Measurements from ENCODE around the gene SFTPB. TPM values are rescaled to one million over a fixed set of nuclear protein-coding genes. Genes with fewer than 3 reads are reported as not detected.

The SFTPB gene
- total and polyA plus RNA-seq, 8 donors: 0.14 to 4,040 (median 1.8) TPM; not detected in 1

- intact Hi-C loops (cut with DNase I; ENCODE audit: low total_unique reads): no loop called here
- Histone ChIP-seq H3K4me1 (peaks cover 39 to 87% (median 53%) of the 10 kb centered on the region in 4 donors), H3K9me3 (no peaks in the 10 kb centered on the region), H3K27ac (peak overlapping the region; percentile 11 to 86 (median 72)), H3K27me3 (no peaks in the 10 kb centered on the region), H3K4me3 (no peak overlapping the region), H3K36me3 (no peaks in the 10 kb centered on the region)
- WGBS, 5 donors: 61 to 69% (median 65%) methylated on average over 19 of the region's 19 CpGs
- no peak for DNase-seq
- no peak for TF ChIP-seq POLR2A (IDR thresholded peaks at IDR 0.05)
- TF ChIP-seq POLR2AphosphoS5 (IDR thresholded peaks at IDR 0.05): peak in 1 of 3 donors; percentile 25
These were observed 42.9 kb upstream of the SFTPB start for GRCh38 chr2:85710687-85711577.

GRCh38 chr2:85709401-85709811, 41.4 kb upstream of the SFTPB start:
- intact Hi-C loops (cut with DNase I; ENCODE audit: low total_unique reads): no loop called here
- WGBS, 5 donors: 52 to 71% (median 66%) methylated on average over 4 of the region's 4 CpGs
- Histone ChIP-seq H3K9me3 (no peaks in the 10 kb centered on the region), H3K27ac (peak overlapping the region in 4 of 5 donors; percentile 67 to 86 (median 75)), H3K36me3 (no peaks in the 10 kb centered on the region), H3K4me1 (peaks cover 50 to 95% (median 62%) of the 10 kb centered on the region in 4 donors), H3K27me3 (no peaks in the 10 kb centered on the region), H3K4me3 (no peak overlapping the region)
- no peak for DNase-seq
- TF ChIP-seq POLR2AphosphoS5 (IDR thresholded peaks at IDR 0.05) (no peak), CTCF (IDR thresholded peaks at IDR 0.05) (no peak), POLR2A (IDR thresholded peaks at IDR 0.05) (no peak), EP300 (IDR thresholded peaks at IDR 0.05) (no peak)

- 32 to 68% (median 43%) methylated on average over 1 of the region's 1 CpG for WGBS, 5 donors
- H3K27ac ChIP-seq: peak overlapping the region in 3 of 5 donors; percentile 67 to 86 (median 78)
These were observed 40.6 kb upstream of the SFTPB start for GRCh38 chr2:85708641-85709040.

GRCh38 chr2:85707304-85707703, 39.3 kb upstream of the SFTPB start:
- WGBS, 5 donors: 0 to 1% (median 1%) methylated on average over 10 of the region's 10 CpGs
- TF ChIP-seq EP300 (IDR thresholded peaks at IDR 0.05): no peak
- TF ChIP-seq POLR2A (IDR thresholded peaks at IDR 0.05): no peak
- TF ChIP-seq POLR2AphosphoS5 (IDR thresholded peaks at IDR 0.05): peak; percentile 60 to 90 (median 73)
- TF ChIP-seq CTCF (IDR thresholded peaks at IDR 0.05): peak in 5 of 7 experiments; percentile 80 to 91 (median 86)

More at GRCh38 chr2:85708641-85709040, 40.6 kb upstream of the SFTPB start:
- Histone ChIP-seq H3K27me3 (no peaks in the 10 kb centered on the region), H3K4me1 (peaks cover 47 to 95% (median 57%) of the 10 kb centered on the region in 4 donors), H3K4me3 (no peak overlapping the region), H3K36me3 (no peaks in the 10 kb centered on the region), H3K9me3 (no peaks in the 10 kb centered on the region)
- TF ChIP-seq EP300 (IDR thresholded peaks at IDR 0.05) (peak; percentile 27), CTCF (IDR thresholded peaks at IDR 0.05) (no peak), POLR2AphosphoS5 (IDR thresholded peaks at IDR 0.05) (peak in 2 of 3 donors; percentile 31 to 41), POLR2A (IDR thresholded peaks at IDR 0.05) (no peak)
- intact Hi-C loops (cut with DNase I; ENCODE audit: low total_unique reads): no loop called here
- no peak for DNase-seq

More at GRCh38 chr2:85707304-85707703, 39.3 kb upstream of the SFTPB start:
- DNase-seq: peak; percentile 67 to 95
- Histone ChIP-seq H3K9me3 (no peaks in the 10 kb centered on the region), H3K4me1 (peaks cover 33 to 86% (median 46%) of the 10 kb centered on the region in 4 donors), H3K36me3 (no peaks in the 10 kb centered on the region), H3K27ac (peak overlapping the region in 4 of 5 donors; percentile 68 to 87 (median 76)), H3K4me3 (peak overlapping the region in 1 of 4 donors; percentile 7), H3K27me3 (no peaks in the 10 kb centered on the region)
- intact Hi-C loops (cut with DNase I; ENCODE audit: low total_unique reads): no loop called here
